Naive thymus-derived CD8-positive, alpha-beta T cell (primary cell): ENCODE results near the gene CLCNKA. TPM values are rescaled to one million over a fixed set of nuclear protein-coding genes. Genes with fewer than 3 reads are reported as not detected.

ENCODE experiments used
- ATAC-seq, 2 donors: fragments of 150-1000 bp; cut with Tn5 transposase in 1 of 2; sonication (Bioruptor Pico), chemical (Tn5 transposase) in 1 of 2; 1 replicate in 1 of 2; 2 replicates in 1 of 2; pipeline ENCODE4 v1.10.0; 2021; ENCODE audit warnings: mild to moderate bottlenecking in 2 of 2, moderate library complexity in 2 of 2
- POLR2A ChIA-PET: fragments of 350-600 bp; sonication (Branson Sonifier 250); formaldehyde crosslinking; loops from one replicate; lab custom pipeline; 2021; ENCODE audit warnings: antibody characterized with exemption; lab: Charles Lee
- DNase-seq, 10 donors: peaks; one replicate each; pipeline versions ENCODE4 v3.0.0 to v3.0.0-alpha.2; 2020 to 2022
- H3K27ac Mint-ChIP-seq, 10 donors: one replicate each; pipeline ENCODE4 v1.8.0; 2020 to 2022; ENCODE audit warnings: mild to moderate bottlenecking in 10 of 10, mixed read lengths in 10 of 10, moderate library complexity in 4 of 10, inconsistent platforms in 1 of 10
- H3K27me3 Mint-ChIP-seq, 5 donors: one replicate each; pipeline ENCODE4 v1.8.0; 2021 to 2022; ENCODE audit warnings: mixed read lengths in 5 of 5
- H3K36me3 Mint-ChIP-seq, 3 donors: one replicate each; pipeline ENCODE4 v1.8.0; 2020 to 2022; ENCODE audit warnings: mixed read lengths in 3 of 3, mild to moderate bottlenecking in 2 of 3, inconsistent platforms in 1 of 3
- H3K4me1 Mint-ChIP-seq, 4 donors: one replicate each; pipeline ENCODE4 v1.8.0; 2021 to 2022; ENCODE audit warnings: mixed read lengths in 4 of 4
- H3K4me3 Mint-ChIP-seq, 10 donors: one replicate each; pipeline ENCODE4 v1.8.0; 2020 to 2022; ENCODE audit warnings: mild to moderate bottlenecking in 10 of 10, mixed read lengths in 10 of 10, moderate library complexity in 6 of 10, inconsistent platforms in 1 of 10
- H3K9me3 Mint-ChIP-seq, 9 donors: one replicate each; pipeline ENCODE4 v1.8.0; 2020 to 2022; ENCODE audit warnings: mixed read lengths in 9 of 9, mild to moderate bottlenecking in 3 of 9, inconsistent platforms in 1 of 9, moderate library complexity in 1 of 9
- polyA plus RNA-seq, 3 donors: library from polyadenylated mRNA; unstranded; fragments of 300-500 nt; fragmentation: Illumina TruSeq; gene quantifications; one replicate each; pipeline ENCODE4 v1.2.3, GENCODE V29; 2021
- total RNA-seq, 8 experiments: library from RNA in 2 of 8; stranded (reverse) in 2 of 8; gene quantifications; one replicate each; pipeline ENCODE4 v1.2.3 and lab custom pipeline; 2021 to 2026

The CLCNKA gene
- total and polyA plus RNA-seq, 5 experiments from 2014 or later: not detected

GRCh38 chr1:16073490-16074119 is 51.8 kb downstream of the CLCNKA start, which contains the start of gene FAM131C:
Gene FAM131C (minus strand): TSS chr1:16073651. CDS start chr1:16073442, 209 bp downstream.
- Mint-ChIP-seq H3K9me3 (no peaks in the 10 kb centered on the region), H3K4me1 (peaks cover 8 to 25% (median 14%) of the 10 kb centered on the region in 4 donors), H3K36me3 (no peaks in the 10 kb centered on the region), H3K27me3 (peaks cover 12 to 22% (median 15%) of the 10 kb centered on the region in 5 donors), H3K27ac (peak within 1 kb of the TSS in 1 of 10 donors; percentile 37), H3K4me3 (peak within 1 kb of the TSS; percentile 48 to 87 (median 80))
- POLR2A ChIA-PET: no interaction called here
- peak in 7 of 10 donors; percentile 20 to 58 (median 39) for DNase-seq
- peak; percentile 87 to 95 for ATAC-seq

- Mint-ChIP-seq H3K4me1 (peaks cover 11 to 30% (median 20%) of the 10 kb centered on the region in 4 donors), H3K36me3 (no peaks in the 10 kb centered on the region), H3K27me3 (peaks cover 11 to 21% (median 12%) of the 10 kb centered on the region in 5 donors), H3K9me3 (no peaks in the 10 kb centered on the region), H3K27ac (no peak overlapping the region), H3K4me3 (peak overlapping the region; percentile 47 to 87 (median 80))
- ATAC-seq: no peak
- POLR2A ChIA-PET: no interaction called here
- DNase-seq: no peak
These were observed 52.4 kb downstream of the CLCNKA start for GRCh38 chr1:16074217-16074616.

GRCh38 chr1:16075337-16076030 is 53.6 kb downstream of the CLCNKA start:
- Mint-ChIP-seq H3K4me1 (peaks cover 10 to 22% (median 15%) of the 10 kb centered on the region in 4 donors), H3K27ac (no peak overlapping the region), H3K36me3 (no peaks in the 10 kb centered on the region), H3K9me3 (no peaks in the 10 kb centered on the region), H3K4me3 (peak overlapping the region in 1 of 10 donors; percentile 28), H3K27me3 (peaks cover 11 to 21% (median 12%) of the 10 kb centered on the region in 5 donors)
- POLR2A ChIA-PET: interaction anchor here (0.6 kb wide), 1 partner anchor 290 kb away, joined by 4 read pairs; no protein-coding TSS in a partner anchor
- no peak for DNase-seq
- no peak for ATAC-seq

GRCh38 chr1:16076031-16076864 is 54.4 kb downstream of the CLCNKA start:
- DNase-seq: no peak
- H3K27ac Mint-ChIP-seq: peak overlapping the region in 1 of 10 donors; percentile 41
- H3K27me3 Mint-ChIP-seq: peaks cover 11 to 21% (median 12%) of the 10 kb centered on the region in 5 donors
- H3K4me1 Mint-ChIP-seq: peaks cover 10 to 17% (median 14%) of the 10 kb centered on the region in 4 donors
- H3K9me3 Mint-ChIP-seq: no peaks in the 10 kb centered on the region
- POLR2A ChIA-PET: interaction anchor here (0.6 kb wide), 1 partner anchor 289 kb away, joined by 4 read pairs; no protein-coding TSS in a partner anchor
- H3K36me3 Mint-ChIP-seq: no peaks in the 10 kb centered on the region
- no peak for ATAC-seq
- peak overlapping the region in 1 of 10 donors; percentile 43 for H3K4me3 Mint-ChIP-seq

- H3K36me3 Mint-ChIP-seq: no peaks in the 10 kb centered on the region
- ATAC-seq (no peak), DNase-seq (no peak)
- H3K4me3 Mint-ChIP-seq: peak overlapping the region in 1 of 10 donors; percentile 10
- peaks cover 10 to 17% (median 14%) of the 10 kb centered on the region in 4 donors for H3K4me1 Mint-ChIP-seq
- no peaks in the 10 kb centered on the region for H3K9me3 Mint-ChIP-seq
- H3K27me3 Mint-ChIP-seq: peaks cover 11 to 21% (median 12%) of the 10 kb centered on the region in 5 donors
- POLR2A ChIA-PET: no interaction called here
- H3K27ac Mint-ChIP-seq: peak overlapping the region in 1 of 10 donors; percentile 41
These were observed 55.0 kb downstream of the CLCNKA start for GRCh38 chr1:16076865-16077238.

- peaks cover 8 to 17% (median 12%) of the 10 kb centered on the region in 4 donors for H3K4me1 Mint-ChIP-seq
- H3K9me3 Mint-ChIP-seq: no peaks in the 10 kb centered on the region
- no peak for ATAC-seq
- H3K4me3 Mint-ChIP-seq: no peak overlapping the region
- peak overlapping the region in 1 of 10 donors; percentile 27 for H3K27ac Mint-ChIP-seq
- no peaks in the 10 kb centered on the region for H3K36me3 Mint-ChIP-seq
- POLR2A ChIA-PET: interaction anchor here (1.6 to 1.8 kb wide), 2 partner anchors 16 to 166 kb away, joined by 5 read pairs; no protein-coding TSS in a partner anchor
- peaks cover 9 to 21% (median 12%) of the 10 kb centered on the region in 5 donors for H3K27me3 Mint-ChIP-seq
- DNase-seq: no peak
These were observed 55.8 kb downstream of the CLCNKA start for GRCh38 chr1:16077406-16078245.

GRCh38 chr1:16078925-16079656 is 57.3 kb downstream of the CLCNKA start:
- H3K27ac Mint-ChIP-seq: peak overlapping the region in 4 of 10 donors; percentile 62 to 82 (median 72)
- POLR2A ChIA-PET: interaction anchor here (0.6 to 1.8 kb wide), 6 partner anchors 15 to 287 kb away, joined by 3 to 8 read pairs (median 6); partner anchors contain the start of gene CPLANE2
- H3K36me3 Mint-ChIP-seq: no peaks in the 10 kb centered on the region
- H3K27me3 Mint-ChIP-seq: peaks cover 5 to 15% (median 6%) of the 10 kb centered on the region in 5 donors
- DNase-seq (peak; percentile 39 to 83 (median 70)), ATAC-seq (peak; percentile 87 to 90)
- H3K4me3 Mint-ChIP-seq: peak overlapping the region in 9 of 10 donors; percentile 65 to 86 (median 74)
- H3K4me1 Mint-ChIP-seq: peaks cover 5 to 11% (median 8%) of the 10 kb centered on the region in 4 donors
- no peaks in the 10 kb centered on the region for H3K9me3 Mint-ChIP-seq

GRCh38 chr1:16080422-16081150 is 58.8 kb downstream of the CLCNKA start:
- ATAC-seq (no peak), DNase-seq (no peak)
- Mint-ChIP-seq H3K4me3 (peak overlapping the region in 1 of 10 donors; percentile 7), H3K27me3 (peaks cover 0 to 7% (median 2%) of the 10 kb centered on the region in 5 donors), H3K36me3 (no peaks in the 10 kb centered on the region), H3K4me1 (peaks cover 5 to 8% (median 6%) of the 10 kb centered on the region in 4 donors), H3K9me3 (no peaks in the 10 kb centered on the region), H3K27ac (peak overlapping the region in 1 of 10 donors; percentile 75)
- POLR2A ChIA-PET: no interaction called here

- H3K36me3 Mint-ChIP-seq: no peaks in the 10 kb centered on the region
- peaks cover 5 to 8% (median 6%) of the 10 kb centered on the region in 4 donors for H3K4me1 Mint-ChIP-seq
- peaks cover 0 to 7% (median 2%) of the 10 kb centered on the region in 5 donors for H3K27me3 Mint-ChIP-seq
- no peak for ATAC-seq
- POLR2A ChIA-PET: interaction anchor here (1.2 kb wide), 1 partner anchor 105 kb away, joined by 3 read pairs; no protein-coding TSS in a partner anchor
- H3K4me3 Mint-ChIP-seq: no peak overlapping the region
- DNase-seq: peak in 1 of 10 donors; percentile 37
- no peaks in the 10 kb centered on the region for H3K9me3 Mint-ChIP-seq
- no peak overlapping the region for H3K27ac Mint-ChIP-seq
These were observed 59.8 kb downstream of the CLCNKA start for GRCh38 chr1:16081636-16082035.
